Vagina (tissue), 2 donors: ENCODE results near the gene TK2. TPM values are rescaled to one million over a fixed set of nuclear protein-coding genes. Genes with fewer than 3 reads are reported as not detected.
"Not testable (repeated sequence)": the region's sequence is repeated elsewhere in the genome, so short reads cannot be mapped to it uniquely, and the experiment has no call there.

Experiments
- DNase-seq, 2 donors: peaks; one replicate each; pipeline ENCODE4 v3.0.0-alpha.2; 2017; ENCODE audit errors: extremely low spot score in 2 of 2
- H3K27ac ChIP-seq: fragments of 200-600 bp; sonication (generic); one replicate; pipeline ENCODE4 v1.5.1; 2019
- H3K27me3 ChIP-seq: fragments of 200-600 bp; sonication (generic); one replicate; pipeline ENCODE4 v1.5.1; 2019
- H3K36me3 ChIP-seq, 2 donors: fragments of 200-600 bp; sonication (generic); one replicate each; pipeline ENCODE4 v1.5.1; 2017 to 2019
- H3K4me1 ChIP-seq: fragments of 200-600 bp; sonication (generic); one replicate; pipeline ENCODE4 v1.5.1; 2019
- H3K4me3 ChIP-seq, 2 donors: fragments of 200-600 bp; sonication (generic); 1 replicate in 1 of 2; 2 replicates in 1 of 2; pipeline ENCODE4 v1.5.1; 2016 to 2019
- H3K9me3 ChIP-seq: fragments of 200-600 bp; sonication (generic); one replicate; pipeline ENCODE4 v1.5.1; 2019
- CTCF ChIP-seq, 3 experiments: fragments of 450-650 bp in 2 of 3; fragments of 200-600 bp in 1 of 3; sonication (generic) in 1 of 3; IDR thresholded peaks; one replicate each; pipeline ENCODE4 v1.5.1; 2017 to 2019; ENCODE audit warnings: antibody characterized with exemption in 3 of 3, mild to moderate bottlenecking in 2 of 3, moderate library complexity in 2 of 3
- POLR2A ChIP-seq, 2 donors: fragments of 450-650 bp; IDR thresholded peaks; one replicate each; pipeline ENCODE4 v1.6.1; 2017; ENCODE audit warnings: antibody characterized with exemption in 2 of 2, mild to moderate bottlenecking in 2 of 2, moderate library complexity in 2 of 2
- POLR2AphosphoS5 ChIP-seq, 2 donors: sonication (generic); formaldehyde crosslinking; IDR thresholded peaks; one replicate each; pipeline ENCODE4 v1.9.0; 2017; ENCODE audit warnings: antibody characterized with exemption in 2 of 2, mild to moderate bottlenecking in 2 of 2, low read depth in 1 of 2; ENCODE audit not compliant: insufficient read depth in 1 of 2
- intact Hi-C: fragments of 100-400 bp; cut with DNase I; formaldehyde crosslinking; loops from one replicate; pipeline ENCODE4 v1.15.1; 2023
- total RNA-seq: library from RNA; depleted of rRNA; stranded (reverse); fragments of >200 nt; gene quantifications from one replicate; pipeline ENCODE4 v1.2.3, GENCODE V29; 2016

The TK2 gene
- total RNA-seq, 1 donor from 2014 or later = 43.2 TPM

GRCh38 chr16:66572356-66572755, 22.4 kb upstream of the TK2 start:
- TF ChIP-seq POLR2AphosphoS5 (IDR thresholded peaks at IDR 0.05; ENCODE audit: insufficient read depth in 1 of 2, low read depth in 1 of 2) = no peak
- TF ChIP-seq CTCF (IDR thresholded peaks at IDR 0.05) = no peak
- TF ChIP-seq POLR2A (IDR thresholded peaks at IDR 0.05) = no peak

DNA sequence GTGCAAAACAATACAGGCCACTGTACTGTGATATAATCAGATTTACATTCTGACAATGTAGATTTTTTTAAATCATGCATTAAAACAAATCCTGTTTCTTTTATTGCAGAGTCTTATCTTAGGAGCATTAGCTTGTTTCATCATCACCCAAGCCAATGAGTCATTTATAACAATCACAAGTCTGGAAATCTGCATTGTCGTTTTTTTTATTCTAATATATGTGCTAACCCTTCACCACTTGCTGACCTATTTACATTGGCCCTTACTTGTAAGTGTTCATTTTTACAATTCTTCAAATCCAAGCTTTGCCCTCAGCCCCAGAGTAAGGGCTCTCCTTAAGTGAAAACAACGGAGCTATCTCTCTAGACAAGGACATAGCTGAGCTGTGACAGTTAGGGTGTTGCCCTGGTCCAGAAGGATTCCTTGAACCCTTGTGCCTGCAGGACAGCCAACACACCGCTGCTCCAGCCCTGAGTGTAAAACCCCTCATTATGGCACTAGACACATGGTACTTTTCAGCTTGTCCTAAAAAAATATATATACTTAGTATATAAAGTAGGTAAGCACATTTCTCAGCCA, 20.0 kb upstream of the TK2 start:
- Histone ChIP-seq H3K27me3 (no peaks in the 10 kb centered on the region), H3K4me3 (no peak overlapping the region), H3K36me3 (peaks cover 0 to 10% of the 10 kb centered on the region in 2 donors), H3K4me1 (no peaks in the 10 kb centered on the region), H3K27ac (no peak overlapping the region), H3K9me3 (no peaks in the 10 kb centered on the region)
- no peak for DNase-seq
- intact Hi-C loops = no loop called here
- no peak for TF ChIP-seq POLR2AphosphoS5 (IDR thresholded peaks at IDR 0.05; ENCODE audit: insufficient read depth in 1 of 2, low read depth in 1 of 2)
- TF ChIP-seq POLR2A (IDR thresholded peaks at IDR 0.05) = no peak
- TF ChIP-seq CTCF (IDR thresholded peaks at IDR 0.05) = no peak

More at GRCh38 chr16:66572356-66572755, 22.4 kb upstream of the TK2 start:
- intact Hi-C loops = no loop called here
- Histone ChIP-seq H3K36me3 (no peaks in the 10 kb centered on the region), H3K9me3 (no peaks in the 10 kb centered on the region), H3K27me3 (no peaks in the 10 kb centered on the region), H3K4me3 (no peak overlapping the region), H3K27ac (no peak overlapping the region), H3K4me1 (no peaks in the 10 kb centered on the region)
- no peak for DNase-seq

GRCh38 chr16:66569131-66569530, 19.2 kb upstream of the TK2 start:
- H3K27ac ChIP-seq = no peak overlapping the region
- DNase-seq = no peak

DNA sequence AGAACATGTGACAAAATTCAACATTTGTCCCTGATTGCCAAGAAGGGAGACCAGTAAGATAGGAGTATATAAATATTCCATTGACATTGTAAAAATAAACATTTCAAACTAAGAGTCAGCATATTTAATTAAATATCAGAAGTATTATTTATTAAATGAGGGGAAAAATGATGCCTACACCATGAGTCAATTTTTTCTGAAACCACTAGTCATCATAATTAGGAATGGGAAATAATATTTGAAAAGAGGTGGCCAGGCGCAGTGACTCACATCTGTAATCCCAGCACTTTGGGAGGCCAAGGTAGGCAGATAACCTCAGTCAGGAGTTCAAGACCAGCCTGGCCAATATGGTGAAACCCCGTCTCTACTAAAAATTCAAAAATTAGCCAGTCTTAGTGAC, 18.4 kb upstream of the TK2 start:
- Histone ChIP-seq H3K4me1 (no peaks in the 10 kb centered on the region), H3K9me3 (no peaks in the 10 kb centered on the region), H3K36me3 (peaks cover 0 to 10% of the 10 kb centered on the region in 2 donors), H3K4me3 (no peak overlapping the region), H3K27ac (no peak overlapping the region), H3K27me3 (no peaks in the 10 kb centered on the region)
- TF ChIP-seq CTCF (IDR thresholded peaks at IDR 0.05) (no peak), POLR2A (IDR thresholded peaks at IDR 0.05) (no peak), POLR2AphosphoS5 (IDR thresholded peaks at IDR 0.05; ENCODE audit: insufficient read depth in 1 of 2, low read depth in 1 of 2) (no peak)
- DNase-seq = no peak
- intact Hi-C loops = no loop called here

More at GRCh38 chr16:66569131-66569530, 19.2 kb upstream of the TK2 start:
- intact Hi-C loops = no loop called here
- Histone ChIP-seq H3K27me3 (no peaks in the 10 kb centered on the region), H3K4me3 (no peak overlapping the region), H3K36me3 (peaks cover 0 to 10% of the 10 kb centered on the region in 2 donors), H3K9me3 (no peaks in the 10 kb centered on the region), H3K4me1 (no peaks in the 10 kb centered on the region)
- TF ChIP-seq POLR2AphosphoS5 (IDR thresholded peaks at IDR 0.05; ENCODE audit: insufficient read depth in 1 of 2, low read depth in 1 of 2) = no peak
- TF ChIP-seq CTCF (IDR thresholded peaks at IDR 0.05) = no peak
- no peak for TF ChIP-seq POLR2A (IDR thresholded peaks at IDR 0.05)

DNA sequence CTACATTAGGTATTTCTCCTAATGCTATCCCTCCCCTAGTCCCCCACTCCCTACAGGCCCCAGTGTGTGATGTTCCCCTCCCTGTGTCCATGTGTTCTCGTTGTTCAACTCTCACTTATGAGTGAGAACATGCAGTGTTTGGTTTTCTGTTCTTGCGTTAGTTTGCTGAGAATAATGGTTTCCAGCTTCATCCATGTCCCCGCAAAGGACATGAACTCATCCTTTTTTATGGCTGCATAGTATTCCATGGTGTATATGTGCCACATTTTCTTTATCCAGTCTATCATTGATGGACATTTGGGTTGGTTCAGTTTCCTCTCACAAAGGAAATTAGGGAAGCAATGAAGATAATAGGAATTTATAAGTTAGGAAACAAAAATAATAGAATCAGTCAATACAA, 17.3 kb upstream of the TK2 start:
- H3K27ac ChIP-seq, DNase-seq, intact Hi-C loops, H3K36me3 ChIP-seq, H3K9me3 ChIP-seq, H3K27me3 ChIP-seq, H3K4me1 ChIP-seq, H3K4me3 ChIP-seq: not testable (repeated sequence)
